ENCODE measurements around the gene NEIL3. TPM values are rescaled to one million over a fixed set of nuclear protein-coding genes. Genes with fewer than 3 reads are reported as not detected.
A peak's percentile ranks its signal among the peaks of the same experiment; 100 is the strongest.

NEIL3 gene, protein sequence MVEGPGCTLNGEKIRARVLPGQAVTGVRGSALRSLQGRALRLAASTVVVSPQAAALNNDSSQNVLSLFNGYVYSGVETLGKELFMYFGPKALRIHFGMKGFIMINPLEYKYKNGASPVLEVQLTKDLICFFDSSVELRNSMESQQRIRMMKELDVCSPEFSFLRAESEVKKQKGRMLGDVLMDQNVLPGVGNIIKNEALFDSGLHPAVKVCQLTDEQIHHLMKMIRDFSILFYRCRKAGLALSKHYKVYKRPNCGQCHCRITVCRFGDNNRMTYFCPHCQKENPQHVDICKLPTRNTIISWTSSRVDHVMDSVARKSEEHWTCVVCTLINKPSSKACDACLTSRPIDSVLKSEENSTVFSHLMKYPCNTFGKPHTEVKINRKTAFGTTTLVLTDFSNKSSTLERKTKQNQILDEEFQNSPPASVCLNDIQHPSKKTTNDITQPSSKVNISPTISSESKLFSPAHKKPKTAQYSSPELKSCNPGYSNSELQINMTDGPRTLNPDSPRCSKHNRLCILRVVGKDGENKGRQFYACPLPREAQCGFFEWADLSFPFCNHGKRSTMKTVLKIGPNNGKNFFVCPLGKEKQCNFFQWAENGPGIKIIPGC
- 10 to 100 TPM; 33.7 to 35.2 TPM for total RNA-seq

- ChIA-PET CTCF (interaction anchor here (0.5 to 2.7 kb wide), 8 partner anchors 16 to 132 kb away, joined by 3 to 19 read pairs (median 6); partner anchors contain the start of gene AGA), POLR2A (interaction anchor here (0.6 to 2.8 kb wide), 11 partner anchors 10 to 137 kb away, joined by 3 to 40 read pairs (median 4); partner anchors contain the start of gene AGA)
- DNase-seq: peak; percentile 98
- Mint-ChIP-seq H3K4me1 (ENCODE audit: low read depth) (peaks cover 48% of the 10 kb centered on the region), H3K4me3 (peak within 1 kb of the TSS; percentile 95), H3K9me3 (ENCODE audit: insufficient read depth) (no peaks in the 10 kb centered on the region), H3K27ac (peak within 1 kb of the TSS; percentile 97), H3K27me3 (ENCODE audit: low read depth) (no peaks in the 10 kb centered on the region), H3K36me3 (ENCODE audit: low read depth) (peaks cover 33% of the 10 kb centered on the region)
- ATAC-seq: peak; percentile 92
Measured at GRCh38 chr4:177309522-177310371, at the start of gene NEIL3. Gene NEIL3 (plus strand): TSS chr4:177309874. CDS start chr4:177309954, 80 bp downstream.

DNA sequence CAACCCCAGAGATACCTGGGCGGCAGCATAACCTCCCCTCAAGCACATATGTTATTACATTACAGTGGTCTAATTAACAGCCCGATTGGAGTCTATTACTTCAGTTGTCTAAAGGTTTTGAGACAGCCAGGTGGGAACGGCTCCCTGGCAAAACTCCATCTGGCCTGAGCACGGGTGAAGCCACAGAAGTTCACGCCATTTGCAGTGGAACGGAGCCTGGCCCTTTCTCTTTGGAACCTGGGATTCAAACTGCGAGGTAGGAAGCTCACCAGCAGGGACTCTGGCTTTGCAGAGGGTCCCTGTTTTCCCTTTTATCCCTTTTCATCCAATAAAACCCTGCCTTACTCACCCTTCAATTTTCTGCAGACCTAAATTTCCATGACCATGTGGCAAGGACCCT is 45.9 kb upstream of the NEIL3 start:
- H3K36me3 Mint-ChIP-seq (ENCODE audit: low read depth): no peaks in the 10 kb centered on the region
- ATAC-seq (no peak), DNase-seq (no peak)
- POLR2A ChIA-PET: no interaction called here
- H3K4me1 Mint-ChIP-seq (ENCODE audit: low read depth): no peaks in the 10 kb centered on the region
- H3K27ac Mint-ChIP-seq: no peak overlapping the region
- H3K4me3 Mint-ChIP-seq: no peak overlapping the region
- CTCF ChIA-PET: no interaction called here
- no peaks in the 10 kb centered on the region for H3K9me3 Mint-ChIP-seq (ENCODE audit: insufficient read depth)
- H3K27me3 Mint-ChIP-seq (ENCODE audit: low read depth): peaks cover 8% of the 10 kb centered on the region

DNA sequence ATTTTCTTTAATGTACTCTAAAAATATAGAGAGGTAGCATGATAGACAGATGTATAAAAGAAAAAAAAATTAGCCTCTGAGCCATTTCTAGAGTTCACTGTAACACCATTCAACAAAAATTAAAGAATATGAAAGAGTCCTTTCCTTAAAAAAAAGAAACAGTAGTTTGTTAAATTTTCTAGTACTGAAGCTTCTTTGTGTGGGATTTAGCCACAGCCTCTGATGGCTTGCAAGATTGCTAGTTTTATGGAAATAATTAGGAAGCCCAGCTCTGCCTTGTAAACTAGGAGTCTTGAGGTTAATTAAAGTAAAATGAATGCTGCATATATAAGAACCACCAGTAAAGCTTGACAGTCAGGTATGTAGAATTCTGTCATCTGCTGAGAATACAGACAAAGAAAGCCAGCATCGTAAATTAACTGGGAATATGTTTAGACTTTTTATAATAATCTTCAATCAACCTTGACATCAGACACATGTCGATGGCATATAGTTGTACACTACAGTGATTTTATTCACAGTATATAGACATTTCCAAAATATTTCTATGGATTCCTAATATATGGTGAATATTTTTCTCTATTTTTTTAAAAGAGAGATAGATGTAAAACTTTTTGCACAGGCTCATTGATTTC is 44.8 kb upstream of the NEIL3 start:
- Mint-ChIP-seq H3K36me3 (ENCODE audit: low read depth) (no peaks in the 10 kb centered on the region), H3K27me3 (ENCODE audit: low read depth) (peaks cover 8% of the 10 kb centered on the region), H3K4me3 (no peak overlapping the region), H3K9me3 (ENCODE audit: insufficient read depth) (no peaks in the 10 kb centered on the region), H3K27ac (no peak overlapping the region), H3K4me1 (ENCODE audit: low read depth) (no peaks in the 10 kb centered on the region)
- DNase-seq (no peak), ATAC-seq (no peak)
- CTCF ChIA-PET: interaction anchor here (0.7 kb wide), 1 partner anchor 20 kb away, joined by 4 read pairs; no protein-coding TSS in a partner anchor
- POLR2A ChIA-PET: no interaction called here

- ATAC-seq (no peak), DNase-seq (no peak)
- Mint-ChIP-seq H3K4me3 (no peak overlapping the region), H3K9me3 (ENCODE audit: insufficient read depth) (no peaks in the 10 kb centered on the region), H3K27ac (no peak overlapping the region), H3K27me3 (ENCODE audit: low read depth) (peaks cover 6% of the 10 kb centered on the region), H3K4me1 (ENCODE audit: low read depth) (no peaks in the 10 kb centered on the region), H3K36me3 (ENCODE audit: low read depth) (no peaks in the 10 kb centered on the region)
- CTCF ChIA-PET: no interaction called here
- POLR2A ChIA-PET: no interaction called here
Measured at GRCh38 chr4:177265729-177266128, 43.9 kb upstream of the NEIL3 start.

DNA sequence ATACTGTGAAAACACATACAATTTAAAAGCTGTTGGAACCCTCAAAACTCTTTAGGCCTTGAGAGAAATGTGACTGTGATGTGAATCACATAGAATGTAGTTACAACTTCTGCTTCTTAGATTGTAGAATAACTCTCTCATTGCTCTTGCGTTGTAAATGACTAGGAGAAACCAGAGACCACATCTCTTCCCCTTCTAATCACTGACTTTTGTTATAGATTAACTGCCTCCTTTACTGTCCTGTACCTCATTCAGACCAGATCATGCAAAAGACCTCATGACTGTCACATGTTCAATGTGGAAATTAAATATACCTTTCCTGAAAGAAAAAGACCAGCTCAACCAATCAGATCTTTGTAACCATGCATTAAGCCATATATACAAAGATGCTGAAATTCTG is 43.2 kb upstream of the NEIL3 start:
- ChIA-PET POLR2A (no interaction called here), CTCF (no interaction called here)
- ATAC-seq (no peak), DNase-seq (no peak)
- H3K4me3 Mint-ChIP-seq: no peak overlapping the region
- H3K27ac Mint-ChIP-seq: no peak overlapping the region
- H3K4me1 Mint-ChIP-seq (ENCODE audit: low read depth): no peaks in the 10 kb centered on the region
- H3K9me3 Mint-ChIP-seq (ENCODE audit: insufficient read depth): no peaks in the 10 kb centered on the region
- H3K27me3 Mint-ChIP-seq (ENCODE audit: low read depth): peaks cover 4% of the 10 kb centered on the region
- no peaks in the 10 kb centered on the region for H3K36me3 Mint-ChIP-seq (ENCODE audit: low read depth)

DNA sequence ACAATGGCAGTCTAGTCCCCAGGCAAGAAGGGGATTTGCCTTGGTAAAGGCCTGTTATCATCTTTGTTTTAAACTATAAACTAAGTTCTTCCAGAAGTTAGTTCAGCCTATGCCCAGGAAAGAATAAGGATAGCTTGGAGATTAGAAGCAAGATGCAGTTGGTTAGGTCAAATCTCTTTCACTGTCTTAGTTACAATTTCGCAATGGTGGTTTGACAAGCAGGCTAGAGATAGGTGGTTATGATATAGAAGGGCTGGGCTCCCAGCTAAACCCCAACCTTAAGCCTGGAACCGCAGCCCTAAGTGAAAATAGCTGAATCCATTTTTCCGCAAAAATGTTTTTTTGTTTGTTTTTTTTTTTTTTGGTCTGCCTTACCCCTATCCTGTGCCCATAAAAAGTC is 41.8 kb upstream of the NEIL3 start:
- H3K27me3 Mint-ChIP-seq (ENCODE audit: low read depth): peaks cover 4% of the 10 kb centered on the region
- no peaks in the 10 kb centered on the region for H3K4me1 Mint-ChIP-seq (ENCODE audit: low read depth)
- H3K4me3 Mint-ChIP-seq: no peak overlapping the region
- H3K36me3 Mint-ChIP-seq (ENCODE audit: low read depth): no peaks in the 10 kb centered on the region
- ATAC-seq: no peak
- no peak overlapping the region for H3K27ac Mint-ChIP-seq
- ChIA-PET POLR2A (no interaction called here), CTCF (no interaction called here)
- DNase-seq: no peak
- H3K9me3 Mint-ChIP-seq (ENCODE audit: insufficient read depth): no peaks in the 10 kb centered on the region

DNA sequence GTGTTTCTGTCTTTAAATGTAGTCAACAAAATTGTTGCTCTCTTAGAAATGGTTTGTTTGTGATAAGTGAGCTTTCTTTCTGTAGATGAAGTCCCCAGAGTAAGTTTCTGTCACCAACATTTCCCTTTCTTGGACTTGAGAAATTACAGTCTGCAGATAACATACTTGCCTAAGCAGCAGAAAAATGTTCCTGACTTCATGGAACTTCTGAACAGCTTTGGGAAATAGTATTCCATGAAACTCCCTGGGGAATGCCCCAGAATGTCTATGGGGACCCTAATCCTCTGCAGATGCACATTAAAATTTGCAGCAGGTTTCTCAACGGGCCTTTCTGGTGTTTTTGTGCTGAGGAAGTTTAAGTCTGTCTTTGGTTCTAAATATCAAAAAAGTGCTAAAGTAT is 38.6 kb upstream of the NEIL3 start:
- CTCF ChIA-PET: interaction anchor here (0.9 kb wide), 1 partner anchor 11 kb away, joined by 3 read pairs; no protein-coding TSS in a partner anchor
- DNase-seq (no peak), ATAC-seq (no peak)

DNA sequence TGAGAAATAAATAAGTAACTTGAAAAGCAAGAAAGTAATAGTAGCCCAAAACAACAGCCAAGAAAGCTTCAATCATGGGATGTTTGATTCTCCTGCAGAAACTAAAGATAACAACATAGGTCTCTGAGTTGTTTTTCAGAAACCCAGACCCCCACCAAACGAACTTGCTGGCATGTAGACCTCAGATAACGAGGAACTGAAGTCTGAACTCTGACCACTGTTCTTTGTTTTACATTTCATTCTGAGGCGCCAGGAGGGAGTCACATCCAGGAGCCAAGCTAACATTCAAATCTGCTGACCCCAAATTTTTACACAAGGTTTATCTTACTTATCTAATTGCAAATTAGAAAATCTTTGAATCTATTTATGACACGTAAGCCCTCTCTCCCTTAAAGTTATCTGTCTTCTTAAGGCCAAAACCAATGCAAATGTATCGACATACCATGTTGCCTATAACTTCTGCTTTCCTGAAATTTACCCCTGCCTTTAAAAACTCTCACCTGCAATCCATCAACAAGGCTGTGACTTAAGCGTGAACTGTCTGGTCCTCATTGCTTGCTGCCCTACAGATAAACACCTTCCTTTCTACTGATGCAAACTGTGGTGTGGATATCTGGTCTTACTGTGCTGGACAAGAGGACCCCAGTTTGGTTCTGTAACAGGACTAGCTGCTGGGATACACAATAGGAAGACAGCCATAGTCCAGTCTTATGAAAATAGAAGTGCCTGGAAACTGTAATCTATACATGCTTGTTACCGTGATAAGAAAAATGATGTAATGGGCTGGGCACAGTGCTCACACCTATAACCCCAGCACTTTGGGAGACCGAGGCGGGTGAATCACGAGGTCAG is 37.5 kb upstream of the NEIL3 start:
- H3K9me3 Mint-ChIP-seq (ENCODE audit: insufficient read depth): no peaks in the 10 kb centered on the region
- peaks cover 2% of the 10 kb centered on the region for H3K27me3 Mint-ChIP-seq (ENCODE audit: low read depth)
- no peak for ATAC-seq
- no peaks in the 10 kb centered on the region for H3K4me1 Mint-ChIP-seq (ENCODE audit: low read depth)
- no peak overlapping the region for H3K4me3 Mint-ChIP-seq
- no peak for DNase-seq
- H3K36me3 Mint-ChIP-seq (ENCODE audit: low read depth): no peaks in the 10 kb centered on the region
- ChIA-PET CTCF (no interaction called here), POLR2A (no interaction called here)
- H3K27ac Mint-ChIP-seq: no peak overlapping the region

More for the DNA sequence above, 38.6 kb upstream of the NEIL3 start:
- Mint-ChIP-seq H3K4me1 (ENCODE audit: low read depth) (no peaks in the 10 kb centered on the region), H3K4me3 (no peak overlapping the region), H3K27ac (no peak overlapping the region), H3K9me3 (ENCODE audit: insufficient read depth) (no peaks in the 10 kb centered on the region), H3K36me3 (ENCODE audit: low read depth) (no peaks in the 10 kb centered on the region), H3K27me3 (ENCODE audit: low read depth) (peaks cover 2% of the 10 kb centered on the region)
- POLR2A ChIA-PET: no interaction called here

- peaks cover 3% of the 10 kb centered on the region for H3K27me3 Mint-ChIP-seq (ENCODE audit: low read depth)
- H3K4me3 Mint-ChIP-seq: no peak overlapping the region
- no peak for ATAC-seq
- DNase-seq: no peak
- no peaks in the 10 kb centered on the region for H3K4me1 Mint-ChIP-seq (ENCODE audit: low read depth)
- H3K9me3 Mint-ChIP-seq (ENCODE audit: insufficient read depth): no peaks in the 10 kb centered on the region
- ChIA-PET POLR2A (no interaction called here), CTCF (no interaction called here)
- H3K36me3 Mint-ChIP-seq (ENCODE audit: low read depth): no peaks in the 10 kb centered on the region
- H3K27ac Mint-ChIP-seq: no peak overlapping the region
Measured at GRCh38 chr4:177275999-177276398, 33.7 kb upstream of the NEIL3 start.

DNA sequence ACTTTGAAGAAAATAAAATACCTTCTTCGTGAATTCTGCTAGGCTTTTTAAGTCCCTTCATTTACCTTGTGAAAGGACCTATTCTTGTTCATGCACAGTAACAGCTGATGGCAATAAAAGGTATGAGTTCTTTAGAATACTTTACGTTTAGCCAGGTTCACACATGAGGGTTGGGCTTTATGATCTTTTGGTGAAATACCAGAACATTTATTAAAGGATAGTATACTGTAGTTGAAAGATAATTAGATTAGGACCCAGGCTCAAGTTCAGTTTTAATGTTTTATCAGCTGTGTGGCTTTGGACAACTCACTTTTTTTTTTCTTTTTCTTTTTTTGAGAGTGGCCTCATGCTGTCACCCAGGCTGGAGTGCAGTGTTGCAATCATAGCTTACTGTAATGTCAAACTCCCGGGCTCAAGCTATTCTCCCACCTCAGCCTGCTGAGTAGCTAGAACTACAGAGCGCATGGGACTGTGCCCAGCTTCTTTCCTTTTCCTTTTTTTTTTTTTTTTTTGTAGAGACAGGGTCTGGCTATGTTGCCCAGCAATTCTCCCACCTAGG is 28.2 kb upstream of the NEIL3 start:
- CTCF ChIA-PET: interaction anchor here (1.2 kb wide), 1 partner anchor 10 kb away, joined by 3 read pairs; no protein-coding TSS in a partner anchor
- Mint-ChIP-seq H3K4me3 (no peak overlapping the region), H3K27ac (no peak overlapping the region), H3K27me3 (ENCODE audit: low read depth) (peaks cover 3% of the 10 kb centered on the region), H3K4me1 (ENCODE audit: low read depth) (no peaks in the 10 kb centered on the region), H3K9me3 (ENCODE audit: insufficient read depth) (no peaks in the 10 kb centered on the region), H3K36me3 (ENCODE audit: low read depth) (no peaks in the 10 kb centered on the region)
- POLR2A ChIA-PET: no interaction called here
- ATAC-seq (no peak), DNase-seq (no peak)
